Measurements from ENCODE around the gene FEN1.

GRCh38 chr11:61757213-61757862 lies 35.4 kb upstream of the FEN1 start:
- TF ChIP-seq CTCF (IDR thresholded peaks at IDR 0.05) = no peak
- no peak for TF ChIP-seq POLR2A (IDR thresholded peaks at IDR 0.05)
- no peak for TF ChIP-seq EP300 (IDR thresholded peaks at IDR 0.05)
